ENCODE measurements around the gene IL17RA.

The IL17RA gene

GRCh38 chr22:17083255-17083654 is 1.5 kb upstream of the IL17RA start:
- H3K4me3 ChIP-seq (ENCODE audit: low read depth, low read length): no peak overlapping the region
- DNase-seq (ENCODE audit: low read depth): no peak
- in situ Hi-C loops (cut with HindIII; ENCODE audit: low sequenced_read_pairs): no loop called here
- no peak for TF ChIP-seq CTCF (IDR thresholded peaks at IDR 0.05; ENCODE audit: low read depth, low read length, missing control alignments)

GRCh38 chr22:17083811-17084441 is 874 bp upstream of the IL17RA start:
- DNase-seq (ENCODE audit: low read depth): no peak
- H3K4me3 ChIP-seq (ENCODE audit: low read depth, low read length): peak overlapping the region; percentile 86
- in situ Hi-C loops (cut with HindIII; ENCODE audit: low sequenced_read_pairs): no loop called here
- no peak for TF ChIP-seq CTCF (IDR thresholded peaks at IDR 0.05; ENCODE audit: low read depth, low read length, missing control alignments)

GRCh38 chr22:17085277-17086181 is 729 bp downstream of the IL17RA start:
- H3K4me3 ChIP-seq (ENCODE audit: low read depth, low read length): peak overlapping the region; percentile 86
- no peak for DNase-seq (ENCODE audit: low read depth)
- no peak for TF ChIP-seq CTCF (IDR thresholded peaks at IDR 0.05; ENCODE audit: low read depth, low read length, missing control alignments)
- in situ Hi-C loops (cut with HindIII; ENCODE audit: low sequenced_read_pairs): no loop called here

- DNase-seq (ENCODE audit: low read depth): no peak
- TF ChIP-seq CTCF (IDR thresholded peaks at IDR 0.05; ENCODE audit: low read depth, low read length, missing control alignments): no peak
- in situ Hi-C loops (cut with HindIII; ENCODE audit: low sequenced_read_pairs): no loop called here
- H3K4me3 ChIP-seq (ENCODE audit: low read depth, low read length): peak overlapping the region; percentile 86
Measured at GRCh38 chr22:17086296-17086695, 1.5 kb downstream of the IL17RA start.

- DNase-seq (ENCODE audit: low read depth): no peak
- TF ChIP-seq CTCF (IDR thresholded peaks at IDR 0.05; ENCODE audit: low read depth, low read length, missing control alignments): no peak
- in situ Hi-C loops (cut with HindIII; ENCODE audit: low sequenced_read_pairs): no loop called here
- H3K4me3 ChIP-seq (ENCODE audit: low read depth, low read length): peak overlapping the region; percentile 86
Measured at GRCh38 chr22:17086788-17087497, 2.1 kb downstream of the IL17RA start.

- no peak for TF ChIP-seq CTCF (IDR thresholded peaks at IDR 0.05; ENCODE audit: low read depth, low read length, missing control alignments)
- peak; percentile 90 for DNase-seq (ENCODE audit: low read depth)
- in situ Hi-C loops (cut with HindIII; ENCODE audit: low sequenced_read_pairs): no loop called here
- no peak overlapping the region for H3K4me3 ChIP-seq (ENCODE audit: low read depth, low read length)
Measured at GRCh38 chr22:17087498-17088131, 2.8 kb downstream of the IL17RA start.
